ENCODE measurements around the gene FMN1.

GRCh38 chr15:33089878-33090757 lies 104.4 kb downstream of the FMN1 start:
- TF ChIP-seq, protein P1, sequence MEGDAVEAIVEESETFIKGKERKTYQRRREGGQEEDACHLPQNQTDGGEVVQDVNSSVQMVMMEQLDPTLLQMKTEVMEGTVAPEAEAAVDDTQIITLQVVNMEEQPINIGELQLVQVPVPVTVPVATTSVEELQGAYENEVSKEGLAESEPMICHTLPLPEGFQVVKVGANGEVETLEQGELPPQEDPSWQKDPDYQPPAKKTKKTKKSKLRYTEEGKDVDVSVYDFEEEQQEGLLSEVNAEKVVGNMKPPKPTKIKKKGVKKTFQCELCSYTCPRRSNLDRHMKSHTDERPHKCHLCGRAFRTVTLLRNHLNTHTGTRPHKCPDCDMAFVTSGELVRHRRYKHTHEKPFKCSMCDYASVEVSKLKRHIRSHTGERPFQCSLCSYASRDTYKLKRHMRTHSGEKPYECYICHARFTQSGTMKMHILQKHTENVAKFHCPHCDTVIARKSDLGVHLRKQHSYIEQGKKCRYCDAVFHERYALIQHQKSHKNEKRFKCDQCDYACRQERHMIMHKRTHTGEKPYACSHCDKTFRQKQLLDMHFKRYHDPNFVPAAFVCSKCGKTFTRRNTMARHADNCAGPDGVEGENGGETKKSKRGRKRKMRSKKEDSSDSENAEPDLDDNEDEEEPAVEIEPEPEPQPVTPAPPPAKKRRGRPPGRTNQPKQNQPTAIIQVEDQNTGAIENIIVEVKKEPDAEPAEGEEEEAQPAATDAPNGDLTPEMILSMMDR (IDR thresholded peaks at IDR 0.05), result no peak
- no peak for TF ChIP-seq POLR2AphosphoS5 (IDR thresholded peaks at IDR 0.05)
- TF ChIP-seq POLR2A (IDR thresholded peaks at IDR 0.05), result no peak
- TF ChIP-seq EP300 (IDR thresholded peaks at IDR 0.05; ENCODE audit: low read depth), result no peak

Data from transverse colon (tissue), 4 donors.